IMR-90 (cell line): ENCODE measurements around the gene KRT6C. TPM values are rescaled to one million over a fixed set of nuclear protein-coding genes. Genes with fewer than 3 reads are reported as not detected.
"Not testable (repeated sequence)": the region's sequence is repeated elsewhere in the genome, so short reads cannot be mapped to it uniquely, and the experiment has no call there.

Experiments used
- ATAC-seq: fragments of 200-7000 bp; cut with Tn5 transposase; 2 replicates; pipeline ENCODE4 v1.9.1; 2020; ENCODE audit warnings: low read depth, mild to moderate bottlenecking, moderate library complexity
- BruUV-seq: library from RNA; stranded (reverse); fragments of 400-500 nt; replicated peaks from 2 replicates; lab custom pipeline; 2021; lab: Mats Ljungman, UMichigan
- CTCF ChIA-PET: fragments of 300-600 bp; formaldehyde crosslinking; extraction: SDS; loops from one replicate; lab custom pipeline; 2021; ENCODE audit warnings: antibody characterized with exemption; lab: Yijun Ruan, JAX
- POLR2A ChIA-PET: fragments of 300-600 bp; sonication (Branson Sonifier 250); formaldehyde crosslinking; loops from one replicate; lab custom pipeline; 2022; ENCODE audit warnings: antibody characterized with exemption; ENCODE audit not compliant: unreplicated experiment; lab: Charles Lee
- DNase-seq: peaks from one replicate; pipeline ENCODE4 v3.0.0; 2013
- H2AFZ ChIP-seq: replicated peaks from 2 replicates; pipeline ENCODE3; 2013; ENCODE audit warnings: low read length, mild to moderate bottlenecking; ENCODE audit not compliant: poor library complexity
- H2AK5ac ChIP-seq: 2 replicates; pipeline ENCODE4 v1.6.1; 2013; ENCODE audit warnings: low read depth, low read length, inconsistent platforms
- H2AK9ac ChIP-seq: replicated peaks from 2 replicates; pipeline ENCODE3; 2013; ENCODE audit warnings: mild to moderate bottlenecking, low read depth, low read length, moderate library complexity; ENCODE audit not compliant: poor library complexity
- H2BK120ac ChIP-seq: 2 replicates; pipeline ENCODE4 v1.6.1; 2013; ENCODE audit warnings: low read depth, low read length, inconsistent platforms
- H2BK15ac ChIP-seq: 3 replicates; pipeline ENCODE4 v1.6.1; 2013; ENCODE audit warnings: low read depth, low read length, inconsistent platforms
- H2BK20ac ChIP-seq: 2 replicates; pipeline ENCODE4 v1.6.1; 2013; ENCODE audit warnings: low read depth, mild to moderate bottlenecking, inconsistent platforms, low read length, moderate library complexity
- H2BK5ac ChIP-seq: 2 replicates; pipeline ENCODE4 v1.6.1; 2013; ENCODE audit warnings: mild to moderate bottlenecking, low read depth, low read length, inconsistent platforms; ENCODE audit not compliant: poor library complexity, severe bottlenecking
- H3K14ac ChIP-seq: replicated peaks from 2 replicates; pipeline ENCODE4 v1.6.1; 2013; ENCODE audit warnings: low read depth, low read length, inconsistent platforms
- H3K18ac ChIP-seq: 2 replicates; pipeline ENCODE4 v1.6.1; 2013; ENCODE audit warnings: low read depth, low read length, control low read depth
- H3K23ac ChIP-seq: 2 replicates; pipeline ENCODE4 v1.6.1; 2013; ENCODE audit warnings: low read depth, low read length, inconsistent platforms
- H3K27ac ChIP-seq: 2 replicates; pipeline ENCODE4 v1.5.1; 2013; ENCODE audit warnings: mild to moderate bottlenecking, control low read depth, low read length; ENCODE audit not compliant: insufficient read depth
- H3K27me3 ChIP-seq: 2 replicates; pipeline ENCODE4 v1.6.1; 2013; ENCODE audit warnings: low read length; ENCODE audit not compliant: control insufficient read depth, insufficient read depth
- H3K36me3 ChIP-seq: 2 replicates; pipeline ENCODE4 v1.6.1; 2013; ENCODE audit warnings: low read length, mixed read lengths; ENCODE audit not compliant: control insufficient read depth, insufficient read depth
- H3K4ac ChIP-seq: 2 replicates; pipeline ENCODE4 v1.6.1; 2013; ENCODE audit warnings: low read depth, low read length, inconsistent platforms
- H3K4me1 ChIP-seq: 2 replicates; pipeline ENCODE4 v1.6.1; 2013; ENCODE audit warnings: low read length, mixed read lengths; ENCODE audit not compliant: control insufficient read depth, insufficient read depth
- H3K4me2 ChIP-seq: 2 replicates; pipeline ENCODE4 v1.6.1; 2013; ENCODE audit warnings: low read depth, mild to moderate bottlenecking, control low read depth, low read length, moderate library complexity
- H3K4me3 ChIP-seq: 2 replicates; pipeline ENCODE4 v1.5.1; 2013; ENCODE audit warnings: low read depth, mild to moderate bottlenecking, control low read depth, low read length, moderate library complexity; ENCODE audit not compliant: insufficient read depth
- H3K56ac ChIP-seq: 2 replicates; pipeline ENCODE4 v1.6.1; 2013; ENCODE audit warnings: low read length, inconsistent platforms; ENCODE audit not compliant: insufficient read depth; ENCODE audit errors: extremely low read depth
- H3K79me1 ChIP-seq, 2 experiments: 2 replicates each; pipeline ENCODE4 v1.6.1; 2013; ENCODE audit warnings: low read length in 2 of 2, inconsistent platforms in 1 of 2, low read depth in 1 of 2
- H3K9ac ChIP-seq: 2 replicates; pipeline ENCODE4 v1.6.1; 2013; ENCODE audit warnings: low read depth, low read length, control low read depth
- H3K9me1 ChIP-seq: 2 replicates; pipeline ENCODE4 v1.6.1; 2013; ENCODE audit warnings: low read length, inconsistent platforms; ENCODE audit not compliant: insufficient read depth
- H3K9me3 ChIP-seq: 2 replicates; pipeline ENCODE4 v1.6.1; 2013; ENCODE audit warnings: low read length; ENCODE audit not compliant: control insufficient read depth, insufficient read depth
- H4K20me1 ChIP-seq: 2 replicates; pipeline ENCODE4 v1.6.1; 2013; ENCODE audit warnings: low read length, inconsistent platforms; ENCODE audit not compliant: insufficient read depth
- H4K5ac ChIP-seq: 2 replicates; pipeline ENCODE4 v1.6.1; 2013; ENCODE audit warnings: mild to moderate bottlenecking, low read depth, low read length, control low read depth
- H4K8ac ChIP-seq, 2 experiments: 2 replicates each; pipeline ENCODE4 v1.6.1; 2013; ENCODE audit warnings: low read depth in 2 of 2, low read length in 2 of 2, control low read depth in 1 of 2, inconsistent platforms in 1 of 2
- H4K91ac ChIP-seq: 2 replicates; pipeline ENCODE4 v1.6.1; 2013; ENCODE audit warnings: low read depth, low read length, inconsistent platforms; ENCODE audit not compliant: insufficient read depth
- WGBS, 2 experiments: methylation state at CpG; one replicate each; pipeline versions ENCODE4 v1.1.5 to v1.1.7; 2013; ENCODE audit warnings: missing lambda C conversion rate in 2 of 2; ENCODE audit not compliant: insufficient read length in 1 of 2; ENCODE audit errors: extremely low coverage in 2 of 2; 5-methylcytosine and 5-hydroxymethylcytosine counted together
- dilution Hi-C: fragments of 300-500 bp; cut with HindIII; formaldehyde crosslinking; loops from one replicate; pipeline ENCODE4 v1.14.3; 2018; ENCODE audit warnings: low sequenced_read_pairs; ENCODE audit not compliant: unreplicated experiment
- in situ Hi-C: fragments of 300-500 bp; cut with MboI; formaldehyde crosslinking; loops from 3 replicates; pipeline ENCODE4 v1.14.3; 2019; ENCODE audit warnings: low sequenced_read_pairs, inconsistent platforms, mixed read lengths
- intact Hi-C: fragments of 100-400 bp; cut with micrococcal nuclease; formaldehyde crosslinking; loops from 2 replicates; pipeline ENCODE4 v1.10.0; 2022
- polyA plus RNA-seq, 3 experiments: library from polyadenylated mRNA; depleted of rRNA; stranded (reverse); fragments of >200 nt; gene quantifications; 2 replicates each; pipeline ENCODE4 v1.2.3, GENCODE V29; 2012; ENCODE audit warnings: low replicate concordance in 1 of 3
- total RNA-seq: library from RNA; depleted of rRNA; stranded (reverse); fragments of >200 nt; gene quantifications from 2 replicates; pipeline ENCODE4 v1.2.3, GENCODE V29; 2012

KRT6C gene
- total and polyA plus RNA-seq, 2 of the 4 experiments (the other 2 are of a cell fraction): not detected

GRCh38 chr12:52487744-52488443 is 14.3 kb upstream of the KRT6C start:
- H3K4me3 ChIP-seq, CTCF ChIA-PET, DNase-seq, H3K9ac ChIP-seq, POLR2A ChIA-PET, H3K9me1 ChIP-seq, H3K56ac ChIP-seq, H4K8ac ChIP-seq, H4K20me1 ChIP-seq, dilution Hi-C loops, H3K27me3 ChIP-seq, H2BK15ac ChIP-seq, H3K4ac ChIP-seq, H2AK5ac ChIP-seq, H2BK20ac ChIP-seq, H3K79me1 ChIP-seq, H3K4me1 ChIP-seq, in situ Hi-C loops, ATAC-seq, intact Hi-C loops, H2BK120ac ChIP-seq, H3K27ac ChIP-seq, H3K9me3 ChIP-seq, H4K5ac ChIP-seq, H4K91ac ChIP-seq, H3K14ac ChIP-seq, H2BK5ac ChIP-seq, H3K4me2 ChIP-seq, H3K23ac ChIP-seq, H3K18ac ChIP-seq, H2AFZ ChIP-seq, H2AK9ac ChIP-seq, H3K36me3 ChIP-seq, BruUV-seq: not testable (repeated sequence)
- no CpG with 5 or more reads among the region's 15 CpGs for WGBS, 2 experiments
